ENCODE measurements around the gene MCEE.
"Not testable (repeated sequence)": the region's sequence is repeated elsewhere in the genome, so short reads cannot be mapped to it uniquely, and the experiment has no call there.

MCEE gene

GRCh38 chr2:71125506-71126294 lies 4.3 kb downstream of the MCEE start:
- no peak for DNase-seq

GRCh38 chr2:71122387-71123298 lies 7.4 kb downstream of the MCEE start:
- no peak for DNase-seq

- DNase-seq: no peak
Observed at GRCh38 chr2:71121479-71121878, 8.6 kb downstream of the MCEE start.

GRCh38 chr2:71120195-71120594 lies 9.8 kb downstream of the MCEE start:
- no peak for DNase-seq

GRCh38 chr2:71117063-71117462 lies 13.0 kb downstream of the MCEE start:
- DNase-seq: no peak

GRCh38 chr2:71113843-71114242 lies 16.2 kb downstream of the MCEE start:
- no peak for DNase-seq

GRCh38 chr2:71108091-71108490 lies 21.9 kb downstream of the MCEE start:
- DNase-seq: no peak

GRCh38 chr2:71106463-71106862 lies 23.6 kb downstream of the MCEE start:
- DNase-seq: not testable (repeated sequence)

- no peak for DNase-seq
Observed at GRCh38 chr2:71103809-71104208, 26.2 kb downstream of the MCEE start.

- DNase-seq: no peak
Observed at GRCh38 chr2:71102981-71103681, 26.9 kb downstream of the MCEE start.

- DNase-seq: no peak
Observed at GRCh38 chr2:71101656-71102055, 28.4 kb downstream of the MCEE start.

- DNase-seq: peak; percentile 42
Observed at GRCh38 chr2:71100195-71100964, 29.6 kb downstream of the MCEE start.

GRCh38 chr2:71092491-71093260 lies 37.4 kb downstream of the MCEE start:
- DNase-seq: not testable (repeated sequence)

GRCh38 chr2:71091808-71092207 lies 38.2 kb downstream of the MCEE start:
- not testable (repeated sequence) for DNase-seq

GRCh38 chr2:71089475-71089874 lies 40.6 kb downstream of the MCEE start:
- not testable (repeated sequence) for DNase-seq

- not testable (repeated sequence) for DNase-seq
Observed at GRCh38 chr2:71085325-71086003, 44.6 kb downstream of the MCEE start.

GRCh38 chr2:71083752-71084312 lies 46.2 kb downstream of the MCEE start:
- DNase-seq: not testable (repeated sequence)

GRCh38 chr2:71083297-71083696 lies 46.7 kb downstream of the MCEE start:
- DNase-seq: not testable (repeated sequence)

- no peak for DNase-seq
Observed at GRCh38 chr2:71082402-71083252, 47.4 kb downstream of the MCEE start.

GRCh38 chr2:71078624-71079023 lies 51.4 kb downstream of the MCEE start:
- DNase-seq: no peak
